KMS-11 (cell line): ENCODE measurements around the gene SELENOS.

ENCODE experiments used
- H2AFZ ChIP-seq: fragments of 200-600 bp; sonication (generic); 2 replicates; pipeline ENCODE4 v1.6.1; 2016; ENCODE audit warnings: antibody characterized with exemption, mixed run types, low read depth
- H3K27ac ChIP-seq: fragments of 200-600 bp; sonication (generic); 2 replicates; pipeline ENCODE4 v1.6.1; 2016; ENCODE audit warnings: mild to moderate bottlenecking, mixed run types
- H3K27me3 ChIP-seq: fragments of 200-600 bp; sonication (generic); 2 replicates; pipeline ENCODE4 v1.6.1; 2017; ENCODE audit warnings: mild to moderate bottlenecking, low read depth, mixed run types, moderate library complexity; ENCODE audit not compliant: insufficient read depth
- H3K36me3 ChIP-seq: fragments of 200-600 bp; sonication (generic); 2 replicates; pipeline ENCODE4 v1.6.1; 2017; ENCODE audit warnings: mild to moderate bottlenecking, mixed run types; ENCODE audit not compliant: insufficient read depth
- H3K4me1 ChIP-seq: fragments of 200-600 bp; sonication (generic); 2 replicates; pipeline ENCODE4 v1.6.1; 2016; ENCODE audit warnings: mild to moderate bottlenecking, low read depth, mixed run types; ENCODE audit not compliant: poor library complexity, severe bottlenecking
- H3K4me2 ChIP-seq: fragments of 200-600 bp; sonication (generic); 2 replicates; pipeline ENCODE4 v1.7.0; 2016; ENCODE audit warnings: mild to moderate bottlenecking, mixed run types
- H3K4me3 ChIP-seq: fragments of 200-600 bp; sonication (generic); IDR thresholded peaks from 2 replicates; pipeline ENCODE4 v1.6.1; 2017; ENCODE audit warnings: low read depth, low read length, mixed read lengths; ENCODE audit not compliant: insufficient read depth
- H3K79me2 ChIP-seq: fragments of 200-600 bp; sonication (generic); 2 replicates; pipeline ENCODE4 v1.6.1; 2016; ENCODE audit warnings: low read depth, mixed run types; ENCODE audit not compliant: insufficient read depth
- H3K9ac ChIP-seq: fragments of 200-600 bp; sonication (generic); 2 replicates; pipeline ENCODE4 v1.6.1; 2016; ENCODE audit warnings: mild to moderate bottlenecking, mixed run types
- H4K20me1 ChIP-seq: fragments of 200-600 bp; sonication (generic); 2 replicates; pipeline ENCODE4 v1.6.1; 2016; ENCODE audit warnings: mild to moderate bottlenecking, mixed run types; ENCODE audit not compliant: insufficient read depth
- TF ChIP-seq, protein P1 (sequence below): fragments of 200-600 bp; sonication (generic); conservative IDR thresholded peaks from 2 replicates; pipeline ENCODE4 v1.6.1; 2017; ENCODE audit warnings: low read depth, mild to moderate bottlenecking, antibody characterized with exemption, low read length, moderate library complexity, mixed read lengths

SELENOS gene

DNA sequence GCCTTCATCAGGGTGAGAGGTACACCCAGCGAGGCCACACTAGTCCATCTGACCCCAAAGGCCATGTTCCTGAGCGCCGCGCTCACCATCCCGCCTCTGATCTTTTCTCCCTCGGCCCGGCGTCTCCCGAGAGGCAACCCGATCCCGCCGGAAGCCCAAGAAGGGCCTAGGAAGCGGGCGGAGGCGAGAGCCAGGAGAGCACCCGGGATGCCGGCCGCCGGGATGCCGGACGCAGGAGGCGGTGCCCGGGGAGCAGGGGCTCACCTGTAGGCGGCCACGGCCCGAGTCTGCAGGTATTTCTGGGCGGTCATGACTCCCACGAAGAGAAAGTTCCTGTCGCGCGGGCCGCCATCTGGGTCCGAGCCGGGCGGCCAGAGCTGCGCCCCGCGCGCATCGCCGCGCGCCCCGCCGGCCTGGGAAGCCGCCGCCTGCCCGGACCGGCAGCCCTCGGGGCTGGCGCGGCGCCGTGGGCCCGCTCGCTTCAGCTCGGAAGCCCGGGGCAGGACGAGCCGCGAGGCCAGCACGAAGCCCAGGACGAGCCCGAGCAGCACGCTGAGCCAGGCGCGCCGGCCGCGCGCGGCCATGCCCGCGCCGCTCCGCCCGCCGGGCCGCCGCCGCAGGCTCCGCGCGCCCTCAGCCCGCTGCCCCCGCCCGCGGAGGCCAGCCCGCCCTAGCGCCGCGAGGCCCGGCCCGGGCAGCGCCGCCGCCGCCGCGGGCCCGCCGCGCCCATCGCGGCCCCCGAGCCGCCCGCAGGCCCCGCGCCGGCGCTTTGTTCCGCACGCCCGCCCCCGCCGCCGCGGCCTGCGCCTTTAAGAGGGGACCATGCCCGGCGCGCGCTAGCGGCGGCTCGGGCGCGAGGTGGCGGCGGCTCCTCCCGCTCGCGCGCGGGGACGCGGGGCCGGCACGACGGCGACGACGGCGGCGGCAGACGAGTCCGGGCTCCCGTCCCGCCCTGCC lies 26.1 kb downstream of the SELENOS start:
- no peak overlapping the region for H2AFZ ChIP-seq
- peak overlapping the region; percentile 52 for H3K27ac ChIP-seq
- 0 out of 2 replicates have a peak, but pooled peaks cover 20% of the 10 kb centered on the region for H4K20me1 ChIP-seq
- peaks cover 12% of the 10 kb centered on the region; the same call in 1 of the 2 replicates for H3K36me3 ChIP-seq
- H3K4me3 ChIP-seq, result no peak overlapping the region
- H3K79me2 ChIP-seq, result peaks cover 60% of the 10 kb centered on the region
- TF ChIP-seq, protein P1, sequence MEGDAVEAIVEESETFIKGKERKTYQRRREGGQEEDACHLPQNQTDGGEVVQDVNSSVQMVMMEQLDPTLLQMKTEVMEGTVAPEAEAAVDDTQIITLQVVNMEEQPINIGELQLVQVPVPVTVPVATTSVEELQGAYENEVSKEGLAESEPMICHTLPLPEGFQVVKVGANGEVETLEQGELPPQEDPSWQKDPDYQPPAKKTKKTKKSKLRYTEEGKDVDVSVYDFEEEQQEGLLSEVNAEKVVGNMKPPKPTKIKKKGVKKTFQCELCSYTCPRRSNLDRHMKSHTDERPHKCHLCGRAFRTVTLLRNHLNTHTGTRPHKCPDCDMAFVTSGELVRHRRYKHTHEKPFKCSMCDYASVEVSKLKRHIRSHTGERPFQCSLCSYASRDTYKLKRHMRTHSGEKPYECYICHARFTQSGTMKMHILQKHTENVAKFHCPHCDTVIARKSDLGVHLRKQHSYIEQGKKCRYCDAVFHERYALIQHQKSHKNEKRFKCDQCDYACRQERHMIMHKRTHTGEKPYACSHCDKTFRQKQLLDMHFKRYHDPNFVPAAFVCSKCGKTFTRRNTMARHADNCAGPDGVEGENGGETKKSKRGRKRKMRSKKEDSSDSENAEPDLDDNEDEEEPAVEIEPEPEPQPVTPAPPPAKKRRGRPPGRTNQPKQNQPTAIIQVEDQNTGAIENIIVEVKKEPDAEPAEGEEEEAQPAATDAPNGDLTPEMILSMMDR, result no peak
- H3K4me2 ChIP-seq, result peak overlapping the region; percentile 67
- peaks cover 55% of the 10 kb centered on the region for H3K4me1 ChIP-seq
- H3K27me3 ChIP-seq, result no peaks in the 10 kb centered on the region
- H3K9ac ChIP-seq, result peak overlapping the region; percentile 77

DNA sequence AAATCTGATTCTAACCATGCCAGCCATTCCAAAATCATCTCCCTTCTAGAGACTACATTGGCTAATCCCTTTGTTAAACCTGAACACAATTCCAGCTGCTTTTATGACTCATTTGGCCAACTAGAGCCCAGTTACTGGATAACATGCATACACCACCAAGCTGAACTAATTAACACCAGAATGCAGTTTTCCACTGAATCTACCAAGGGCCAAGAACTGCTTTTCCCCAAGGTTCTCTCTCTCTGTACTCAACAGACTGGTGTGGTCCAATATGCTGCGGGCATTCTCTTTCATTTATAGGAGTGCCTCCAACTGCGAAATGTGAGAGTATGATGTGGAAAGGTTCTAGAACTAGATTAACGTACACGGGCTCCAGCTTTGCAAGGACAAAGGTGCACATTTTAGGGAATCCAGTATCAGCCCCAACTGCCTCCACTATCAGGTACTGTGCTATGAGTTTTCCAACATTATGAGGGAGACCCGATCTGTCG lies 26.9 kb downstream of the SELENOS start:
- peaks cover 62% of the 10 kb centered on the region for H3K4me1 ChIP-seq
- no peak overlapping the region for H2AFZ ChIP-seq
- H4K20me1 ChIP-seq, result peaks cover 23% of the 10 kb centered on the region; the same call in 1 of the 2 replicates
- TF ChIP-seq, protein P1, result no peak
- H3K9ac ChIP-seq, result peak overlapping the region; percentile 77
- H3K4me2 ChIP-seq, result peak overlapping the region; percentile 67
- H3K4me3 ChIP-seq, result no peak overlapping the region
- peaks cover 12% of the 10 kb centered on the region; the same call in 1 of the 2 replicates for H3K36me3 ChIP-seq
- no peaks in the 10 kb centered on the region for H3K27me3 ChIP-seq
- peak overlapping the region; percentile 49; the same call in 1 of the 2 replicates for H3K27ac ChIP-seq
- peaks cover 67% of the 10 kb centered on the region for H3K79me2 ChIP-seq

DNA sequence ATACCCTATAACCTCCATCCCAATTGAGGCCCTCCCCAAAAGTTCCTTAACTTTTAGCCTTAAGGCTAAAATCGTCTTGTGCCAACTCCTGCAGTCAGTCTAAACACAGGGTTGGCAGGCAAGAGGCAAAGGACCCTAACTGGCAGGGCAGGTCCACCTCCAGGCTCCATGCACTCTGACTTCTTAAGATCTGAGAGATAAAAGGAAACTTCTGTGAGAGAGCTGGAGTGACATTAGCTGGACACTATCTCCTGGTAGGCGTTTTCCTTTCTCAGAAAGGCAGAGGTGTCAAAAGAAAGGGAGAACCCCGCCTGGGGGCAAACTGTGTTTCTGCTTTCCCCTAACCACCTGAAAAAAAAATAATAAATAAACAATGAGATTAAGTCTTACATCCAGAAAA lies 29.0 kb downstream of the SELENOS start:
- Histone ChIP-seq H3K27me3 (no peaks in the 10 kb centered on the region), H3K79me2 (peaks cover 88% of the 10 kb centered on the region), H3K4me2 (peak overlapping the region; percentile 11; the same call in 1 of the 2 replicates), H3K36me3 (peaks cover 12% of the 10 kb centered on the region; the same call in 1 of the 2 replicates), H2AFZ (no peak overlapping the region), H3K4me1 (peaks cover 76% of the 10 kb centered on the region), H3K27ac (no peak overlapping the region), H3K9ac (no peak overlapping the region), H4K20me1 (peaks cover 39% of the 10 kb centered on the region), H3K4me3 (no peak overlapping the region)
- TF ChIP-seq, protein P1, result no peak

DNA sequence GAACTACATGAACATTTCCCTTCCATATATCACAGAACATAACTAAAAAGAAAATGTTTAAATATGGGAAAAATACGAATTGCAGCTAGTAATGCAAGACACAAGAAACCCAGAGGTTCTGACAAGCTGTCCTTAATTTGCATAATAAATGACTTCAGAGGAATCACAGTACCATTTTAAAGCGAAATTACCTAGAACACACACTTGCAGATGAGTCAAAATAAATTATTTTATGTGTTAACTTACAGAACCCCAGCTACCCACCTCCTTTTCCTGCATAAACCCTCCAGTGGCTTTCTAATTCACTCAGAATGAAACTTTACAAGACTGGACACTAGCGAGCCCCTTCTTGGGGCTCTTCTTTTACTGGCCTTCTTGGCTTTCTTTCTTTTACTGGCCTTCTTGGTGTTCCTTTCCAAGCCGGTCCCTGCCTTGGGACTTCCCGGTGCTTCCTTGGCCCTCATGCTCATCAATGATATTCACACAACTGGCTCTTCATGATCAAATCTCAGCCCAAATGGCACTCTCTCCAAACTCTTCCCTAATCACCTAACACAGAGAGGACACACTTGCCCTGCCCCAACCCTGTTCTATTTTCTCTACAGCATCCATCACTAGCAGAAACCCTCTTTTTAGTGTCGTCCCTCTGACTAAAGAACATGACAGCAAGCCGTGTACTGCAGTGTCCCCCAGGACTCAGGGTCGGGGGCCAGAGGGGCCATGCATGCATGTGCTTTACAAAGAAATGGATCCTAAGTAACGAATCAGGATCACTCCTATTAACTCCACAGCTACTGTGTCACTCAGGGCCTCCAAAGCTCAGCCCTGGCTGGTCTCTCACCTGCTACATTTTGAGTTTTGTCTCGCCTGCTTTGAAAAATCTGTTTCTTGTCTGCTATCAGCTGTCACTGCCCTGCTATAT lies 30.2 kb downstream of the SELENOS start:
- no peak overlapping the region for H3K4me3 ChIP-seq
- no peak overlapping the region for H3K9ac ChIP-seq
- H3K27me3 ChIP-seq, result no peaks in the 10 kb centered on the region
- TF ChIP-seq, protein P1, result no peak
- H4K20me1 ChIP-seq, result peaks cover 50% of the 10 kb centered on the region
- H3K36me3 ChIP-seq, result peaks cover 12% of the 10 kb centered on the region; the same call in 1 of the 2 replicates
- peaks cover 81% of the 10 kb centered on the region for H3K4me1 ChIP-seq
- no peak overlapping the region for H3K27ac ChIP-seq
- H2AFZ ChIP-seq, result no peak overlapping the region
- H3K79me2 ChIP-seq, result peaks cover 90% of the 10 kb centered on the region
- H3K4me2 ChIP-seq, result peak overlapping the region; percentile 23; the same call in 1 of the 2 replicates
